ENCODE results near the gene GGT6.
A peak's percentile ranks its signal among the peaks of the same experiment; 100 is the strongest.

GGT6 gene

DNA sequence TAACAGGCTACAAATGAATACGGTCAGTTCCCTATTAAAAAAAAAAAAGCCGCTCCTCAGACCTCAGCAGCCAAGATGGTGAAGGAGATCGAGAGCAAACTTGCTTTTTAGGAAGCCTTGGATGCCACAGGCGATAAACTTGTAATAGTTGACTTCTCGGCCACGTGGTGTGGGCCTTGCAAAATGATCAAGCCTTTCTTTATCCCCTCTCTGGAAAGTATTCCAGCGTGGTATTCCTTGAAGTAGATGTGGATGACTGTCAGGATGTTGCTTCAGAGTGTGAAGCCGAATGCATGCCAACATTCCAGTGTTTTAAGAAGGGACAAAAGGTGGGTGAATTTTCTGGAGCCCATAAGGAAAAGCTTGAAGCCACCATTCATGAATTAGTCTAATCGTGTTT is 11.8 kb upstream of the GGT6 start:
- no peak for DNase-seq

GRCh38 chr17:4569591-4569990 is 9.2 kb upstream of the GGT6 start:
- no peak for DNase-seq

GRCh38 chr17:4566785-4567184 is 6.4 kb upstream of the GGT6 start:
- DNase-seq = peak; percentile 47

- DNase-seq = peak; percentile 82
Observed at GRCh38 chr17:4565209-4566141, 5.1 kb upstream of the GGT6 start.

DNA sequence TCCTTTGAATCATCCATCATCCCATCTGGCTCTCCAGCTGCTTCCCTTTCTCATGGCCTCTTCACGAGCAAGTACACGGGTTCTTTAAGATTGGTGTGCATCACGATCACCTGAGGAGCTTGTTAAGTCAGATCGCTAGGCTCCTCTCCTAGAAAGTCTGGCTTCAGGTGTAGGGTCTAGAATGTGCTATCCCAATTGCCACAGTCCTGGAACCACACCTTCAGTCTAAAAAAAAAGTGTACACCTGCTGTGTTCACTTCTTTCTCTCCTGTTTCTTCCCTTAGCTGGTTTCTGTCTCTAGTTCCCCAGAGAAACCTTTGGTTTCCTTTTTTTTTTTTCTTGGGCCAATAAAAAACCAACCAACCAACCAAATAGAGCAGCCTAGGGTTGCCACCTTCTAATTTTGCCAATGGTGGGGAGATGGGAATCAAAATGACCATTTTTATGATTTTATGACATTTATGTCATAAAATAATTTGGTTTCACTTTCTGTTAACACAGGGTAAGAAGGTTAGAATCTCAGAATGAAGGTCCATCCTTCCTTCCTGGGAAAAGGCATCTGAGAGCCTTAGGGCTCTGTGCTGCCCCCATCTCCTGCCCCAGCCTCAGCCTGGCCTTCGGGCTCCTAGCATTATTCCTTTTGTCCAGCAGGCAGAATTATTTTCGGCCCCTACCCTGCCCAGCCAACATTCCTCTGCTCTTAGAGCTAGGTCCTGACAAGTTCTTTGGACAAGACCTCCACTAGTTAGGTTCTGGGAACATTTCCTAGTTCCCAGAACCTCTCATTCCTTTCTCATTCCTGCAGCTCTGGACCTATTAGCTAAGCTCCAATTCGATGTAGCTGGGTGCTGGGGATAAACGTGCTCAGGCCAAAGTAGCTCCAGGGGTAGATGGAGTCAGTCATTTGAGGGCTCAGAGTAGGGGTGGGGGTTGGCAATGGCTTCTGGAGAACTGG is 1.9 kb upstream of the GGT6 start:
- DNase-seq = no peak

GRCh38 chr17:4560837-4561256 is 470 bp upstream of the GGT6 start:
- DNase-seq = peak; percentile 47

GRCh38 chr17:4559966-4560365 is 411 bp downstream of the GGT6 start:
- DNase-seq = peak; percentile 5

DNA sequence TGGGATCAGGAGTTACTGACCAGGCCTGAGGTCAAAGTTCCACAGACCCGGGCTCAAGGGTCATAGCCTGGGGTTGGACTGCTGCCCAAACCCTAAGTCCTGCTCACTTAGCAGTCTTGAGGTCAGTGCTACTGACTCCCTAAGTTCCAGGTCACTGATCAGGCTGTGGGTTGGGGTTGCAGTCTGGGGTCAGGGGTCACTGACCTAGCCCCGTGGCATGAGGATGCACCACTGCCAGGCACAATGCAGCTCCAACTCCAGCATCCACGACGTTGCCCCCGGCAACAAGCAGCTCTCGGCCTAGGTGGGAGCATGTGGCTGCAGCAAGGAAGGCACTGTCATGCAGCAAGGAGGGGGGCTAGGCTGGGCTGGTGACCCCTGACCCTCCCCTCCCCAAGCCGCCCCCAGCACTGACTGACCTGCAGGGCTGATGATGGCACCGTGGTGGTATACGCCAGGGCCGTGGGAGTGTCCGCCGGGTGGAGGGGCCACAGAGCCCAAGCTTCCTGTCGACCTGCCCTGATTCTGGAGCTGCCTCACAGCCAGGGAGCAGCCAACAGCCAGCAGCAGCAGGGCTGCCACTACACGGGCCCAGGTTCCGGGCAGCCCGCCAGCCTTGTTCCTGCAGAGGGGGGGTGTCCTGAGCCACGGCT is 1.1 kb downstream of the GGT6 start:
- no peak for DNase-seq

- DNase-seq = no peak
Observed at GRCh38 chr17:4558347-4558971, 1.9 kb downstream of the GGT6 start.

DNA sequence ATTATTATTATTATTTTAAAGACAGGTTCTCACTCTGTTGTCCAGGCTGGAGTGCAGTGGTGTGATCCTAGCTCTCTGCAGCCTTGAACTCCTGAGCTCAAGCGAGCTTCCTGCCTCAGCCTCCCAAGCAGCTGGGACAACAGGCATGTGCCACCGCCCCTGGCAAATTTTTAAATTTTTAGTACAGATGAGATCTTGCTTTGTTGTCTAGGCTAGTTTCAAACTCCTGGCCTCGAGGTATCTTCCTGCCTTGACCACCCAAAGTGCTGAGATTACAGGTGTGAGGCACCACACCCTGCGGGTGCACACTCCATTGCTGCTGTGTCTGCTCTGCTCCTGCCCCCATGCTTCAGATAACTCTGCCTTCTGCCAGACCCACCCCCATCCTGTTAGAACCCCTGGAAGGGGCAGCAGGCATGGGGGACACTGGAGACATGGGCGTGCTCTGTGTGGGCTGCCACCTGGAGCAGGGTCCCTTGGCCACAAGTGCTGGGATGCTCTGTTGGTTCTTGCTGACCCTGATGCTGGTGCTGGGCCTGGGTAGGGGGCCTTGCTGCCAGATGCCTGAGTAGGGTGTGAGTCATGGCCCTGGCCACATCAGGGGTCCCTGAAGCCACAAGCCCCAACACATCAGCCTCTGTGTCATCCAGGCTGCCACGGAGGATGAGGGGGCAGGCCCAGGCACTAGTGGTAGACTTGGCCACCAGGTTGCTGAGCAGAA is 2.6 kb downstream of the GGT6 start:
- no peak for DNase-seq

DNA sequence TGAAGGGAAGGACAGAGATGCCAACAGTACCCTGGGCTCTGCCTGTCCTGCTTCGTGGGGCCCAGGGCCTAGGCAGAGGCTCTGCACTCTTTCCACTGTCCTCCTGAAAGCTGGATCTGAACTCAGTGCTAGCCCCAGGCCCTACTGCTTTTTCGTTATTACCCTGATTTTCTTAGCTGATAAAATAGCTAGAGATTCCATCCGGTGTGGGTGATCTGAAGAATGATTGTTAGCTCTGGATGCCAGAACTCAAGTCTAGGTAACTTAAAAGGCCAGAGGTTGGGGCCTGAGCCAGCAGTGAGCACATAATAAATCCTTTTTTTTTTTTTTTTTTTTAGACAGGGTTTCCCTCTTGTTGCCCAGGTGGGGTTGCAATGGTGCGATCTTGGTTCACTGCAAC is 3.4 kb downstream of the GGT6 start:
- DNase-seq = no peak

DNA sequence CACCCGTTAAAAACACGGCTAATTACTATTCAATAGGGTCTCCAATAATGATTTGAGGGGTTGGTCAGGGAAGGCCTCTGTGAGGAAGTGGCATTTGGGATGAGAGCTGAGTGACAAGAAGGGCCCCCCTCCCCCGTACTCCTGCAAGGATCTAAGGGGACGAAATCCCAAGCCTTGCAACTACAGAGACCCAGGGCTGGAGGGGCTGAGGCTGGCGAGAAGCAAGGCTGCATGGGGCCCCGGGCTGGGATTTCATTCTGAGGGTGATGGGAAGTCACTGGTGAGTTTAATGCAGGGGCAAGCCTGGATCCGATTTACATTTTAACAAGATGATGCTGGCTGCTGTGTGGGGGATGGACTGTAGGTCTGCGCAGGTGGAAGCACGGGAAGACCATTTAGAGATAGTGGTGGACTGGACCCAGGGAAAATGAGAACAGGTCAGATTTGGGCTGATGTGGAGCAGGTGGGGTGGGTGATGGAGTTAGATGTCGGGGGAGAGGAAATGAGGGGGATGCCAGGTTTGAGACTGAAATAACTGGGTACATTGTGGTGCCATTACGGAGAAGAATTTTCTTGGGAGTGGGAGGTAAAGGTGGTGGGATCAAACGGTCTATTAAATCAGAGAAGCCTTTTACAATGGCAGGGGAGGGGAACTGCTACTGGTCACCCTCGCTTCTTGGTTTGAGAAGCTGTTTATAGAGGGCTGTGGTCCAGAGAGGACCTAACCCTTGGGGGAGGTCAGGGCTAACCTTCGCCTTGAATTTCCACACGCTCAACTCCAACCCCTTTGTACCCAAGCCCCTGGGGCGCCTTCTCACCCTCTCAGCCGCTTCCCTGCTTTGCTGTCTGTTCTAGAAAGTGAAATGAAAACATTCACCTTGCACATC is 4.3 kb downstream of the GGT6 start:
- DNase-seq = no peak

- DNase-seq = peak; percentile 96
Observed at GRCh38 chr17:4554997-4555799, 5.2 kb downstream of the GGT6 start, which contains the start of gene MYBBP1A. Gene MYBBP1A (minus strand): TSS chr17:4555384. CDS start chr17:4555324, 60 bp downstream.

DNA sequence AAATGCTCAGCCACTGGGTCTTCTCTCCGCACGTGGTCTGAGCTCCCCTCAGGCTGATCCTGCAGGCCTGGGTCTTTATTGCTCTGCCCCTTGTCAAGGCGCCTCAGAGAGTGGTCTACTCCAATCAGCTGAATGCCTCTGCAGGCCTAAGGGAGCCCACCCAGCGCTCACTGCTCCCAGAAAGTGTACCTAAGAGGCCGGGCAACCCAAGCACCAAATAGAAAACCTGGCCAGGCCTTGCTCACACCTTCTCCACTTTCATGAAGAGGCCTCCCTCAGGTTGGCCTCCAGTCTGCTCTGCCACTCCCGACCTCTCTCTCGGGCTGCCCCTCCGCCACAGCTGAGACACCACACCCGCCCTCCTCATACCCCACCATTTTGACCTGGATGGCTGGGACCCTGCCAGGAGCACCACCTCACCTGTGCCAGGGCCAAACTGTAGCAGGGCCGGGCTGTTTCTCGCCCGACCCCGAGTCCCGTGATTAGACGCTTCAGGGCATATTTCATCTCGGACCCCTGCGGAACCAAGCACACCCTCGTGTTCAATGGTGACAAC is 5.9 kb downstream of the GGT6 start:
- no peak for DNase-seq

- DNase-seq = no peak
Observed at GRCh38 chr17:4553669-4554068, 6.7 kb downstream of the GGT6 start.

DNA sequence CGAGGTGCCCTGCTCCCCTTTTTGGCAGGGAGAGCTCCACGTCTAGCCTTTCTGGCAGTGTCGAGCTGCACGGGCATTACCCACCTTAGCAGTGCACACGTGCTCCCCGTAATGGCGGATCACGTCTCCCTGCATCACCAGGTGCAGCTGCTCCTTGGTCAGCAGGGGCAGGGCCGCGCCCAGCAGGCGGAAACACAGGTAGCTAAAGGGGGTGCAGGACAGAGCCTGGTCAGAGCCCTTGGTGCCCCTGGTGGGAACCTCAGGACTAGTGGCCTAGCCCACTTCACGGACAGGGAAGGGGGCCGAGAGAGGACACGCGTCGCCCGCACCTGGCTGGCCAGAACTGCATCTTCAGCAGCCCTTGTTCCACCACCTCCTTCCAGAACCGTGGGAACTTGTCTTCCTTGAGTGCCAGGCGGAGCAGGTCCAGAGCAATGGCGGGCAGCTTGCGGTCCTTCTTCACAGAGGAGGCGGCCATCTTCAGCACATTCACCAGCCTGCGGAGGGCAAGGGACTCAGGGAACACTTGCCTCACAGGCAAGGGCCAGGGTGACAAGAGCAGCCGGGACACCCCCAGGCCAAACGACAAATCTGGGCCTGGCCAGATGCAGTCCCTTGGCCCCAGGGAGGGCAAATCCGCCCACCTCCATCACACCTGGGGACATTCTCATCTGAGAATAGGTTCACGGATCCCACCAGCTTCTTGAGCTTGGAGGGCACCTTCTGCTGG is 8.4 kb downstream of the GGT6 start:
- no peak for DNase-seq

GRCh38 chr17:4551141-4551540 is 9.2 kb downstream of the GGT6 start:
- DNase-seq = no peak

DNA sequence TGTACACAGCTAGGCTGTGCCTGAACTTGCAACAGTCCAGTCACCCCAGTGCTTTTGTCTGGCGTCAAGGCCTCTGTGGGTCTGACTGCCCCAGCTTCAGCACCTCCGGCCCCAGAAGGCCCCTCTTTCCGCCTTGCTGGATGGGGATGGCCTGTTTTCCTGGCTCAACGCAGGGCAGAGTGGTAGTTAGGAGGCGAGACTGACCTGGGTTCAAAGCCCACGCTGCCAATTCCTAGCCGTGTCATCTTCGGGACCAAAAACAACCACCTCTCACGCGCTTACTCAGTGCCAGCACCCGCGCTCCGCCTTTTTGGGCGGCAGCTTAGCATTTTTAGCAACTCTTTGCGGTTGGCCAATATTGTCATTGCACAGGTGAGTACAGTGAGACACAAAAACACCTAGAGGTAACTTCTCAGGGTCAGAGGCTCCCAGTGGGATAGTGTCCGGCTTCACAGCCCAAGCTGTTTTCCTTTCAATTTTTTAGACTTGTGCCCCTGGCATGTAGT is 9.8 kb downstream of the GGT6 start:
- DNase-seq = no peak
